ENCODE results near the gene MUC4.

Gene MUC4

GRCh38 chr3:195697582-195698324 lies 114.0 kb downstream of the MUC4 start:
- peak; percentile 55 for DNase-seq (ENCODE audit: low spot score)

Measured in kidney tubule cell (primary cell).